Ureter (tissue), 1 donor: ENCODE results near the gene TNFAIP6. TPM values are rescaled to one million over a fixed set of nuclear protein-coding genes. Genes with fewer than 3 reads are reported as not detected.
"Not testable (repeated sequence)": the region's sequence is repeated elsewhere in the genome, so short reads cannot be mapped to it uniquely, and the experiment has no call there.

Experiments
- DNase-seq: peaks from one replicate; pipeline ENCODE4 v3.0.0-alpha.2; 2020; ENCODE audit warnings: low spot score
- total RNA-seq: library from RNA; stranded (reverse); gene quantifications from one replicate; pipeline ENCODE4 v1.2.4, GENCODE V29; 2023
- donor health status: DM: yes; HTN: yes; CAD: no.

Gene TNFAIP6
- total RNA-seq, 1 donor from 2014 or later = 1.9 TPM

DNA sequence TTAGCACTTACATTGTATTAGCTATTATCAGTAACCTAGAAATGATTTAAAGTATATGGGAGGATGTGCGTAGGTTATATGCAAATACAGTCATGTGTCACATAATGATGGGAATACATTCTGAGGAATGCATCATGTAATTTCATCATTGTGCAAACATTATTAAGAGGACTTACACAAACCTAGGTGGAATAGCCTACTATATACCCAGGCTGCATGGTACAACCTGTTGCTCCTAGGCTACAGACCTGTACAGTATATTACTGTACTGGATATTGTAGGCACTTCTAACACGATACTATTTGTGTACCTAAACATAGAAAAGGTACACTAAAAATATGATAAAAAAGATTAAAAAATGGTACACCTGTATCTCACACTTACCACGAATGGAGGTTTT lies 60.3 kb downstream of the TNFAIP6 start:
- no peak for DNase-seq

DNA sequence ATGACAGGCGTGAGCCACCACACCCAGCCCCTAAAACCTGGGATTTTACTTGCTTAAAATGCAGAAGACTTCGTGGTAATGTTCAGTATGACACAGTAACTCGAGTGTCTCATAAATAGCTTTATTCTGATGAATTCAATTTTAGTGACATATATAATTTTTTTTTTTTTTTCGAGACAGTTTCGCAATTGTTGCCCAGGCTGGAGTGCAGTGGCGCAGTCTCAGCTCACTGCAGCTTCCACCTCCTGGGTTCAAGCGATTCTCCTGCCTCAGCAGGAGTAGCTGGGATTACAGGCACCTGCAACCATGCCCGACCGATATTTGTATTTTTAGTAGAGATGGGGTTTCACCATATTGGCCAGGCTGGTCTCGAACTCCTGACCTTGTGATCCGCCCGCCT lies 64.3 kb downstream of the TNFAIP6 start:
- DNase-seq = not testable (repeated sequence)

DNA sequence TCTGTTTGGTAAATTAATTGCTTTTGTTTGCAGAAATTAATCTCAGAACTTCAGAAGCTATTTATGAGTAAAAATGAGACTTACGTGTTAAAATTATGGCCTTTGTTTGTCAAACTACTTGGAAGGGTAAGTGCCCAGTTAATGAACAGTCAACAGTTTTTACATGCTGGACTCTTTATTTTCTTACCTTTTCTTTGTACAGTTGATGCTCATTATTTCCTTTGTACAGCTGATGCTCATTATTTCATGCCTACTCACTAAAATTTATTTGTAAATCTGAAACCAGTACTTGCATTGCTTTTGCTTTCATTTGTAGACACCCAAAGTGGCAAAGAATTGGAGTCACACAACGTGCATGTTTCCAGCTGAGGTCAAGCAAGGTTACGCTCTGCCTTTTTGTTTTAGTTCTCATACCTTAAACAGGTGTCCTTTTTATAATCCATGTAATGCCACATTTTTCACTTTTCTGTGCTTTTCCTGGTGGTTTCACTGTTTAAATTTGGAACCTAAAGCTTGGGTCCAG lies 65.6 kb downstream of the TNFAIP6 start:
- DNase-seq = no peak

DNA sequence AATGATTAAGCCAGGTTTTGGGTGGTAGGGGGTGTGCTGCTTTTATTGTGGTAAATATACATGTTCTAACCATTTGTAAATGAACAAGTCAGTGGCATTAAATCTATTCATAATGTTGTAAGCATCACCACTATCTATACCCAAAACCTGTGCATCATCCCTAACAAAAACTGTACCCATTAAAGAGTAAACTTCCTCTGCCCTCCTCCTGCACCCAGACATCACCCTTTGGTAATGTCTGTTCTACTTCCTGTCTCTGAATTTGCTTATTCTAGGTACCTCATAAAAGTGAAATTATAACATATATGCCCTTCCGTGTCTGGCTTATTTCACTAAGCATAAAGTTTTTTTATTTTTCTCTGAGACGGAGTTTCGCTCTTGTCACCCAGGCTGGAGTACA lies 66.4 kb downstream of the TNFAIP6 start:
- no peak for DNase-seq

Other genes with a start within 250 kb of the TNFAIP6 start
- gene RBM43, start 95.7 kb upstream of the TNFAIP6 start, total RNA-seq = 13.4 TPM
- 13.2 TPM for gene NMI, start 67.9 kb upstream of the TNFAIP6 start, total RNA-seq
- 48.3 TPM for gene RIF1, start 52.3 kb downstream of the TNFAIP6 start, total RNA-seq